ENCODE results near the gene NPHP4. TPM values are rescaled to one million over a fixed set of nuclear protein-coding genes. Genes with fewer than 3 reads are reported as not detected.

The NPHP4 gene
- total and polyA plus RNA-seq, 7 donors = 1.3 to 2.8 (median 1.8) TPM

DNA sequence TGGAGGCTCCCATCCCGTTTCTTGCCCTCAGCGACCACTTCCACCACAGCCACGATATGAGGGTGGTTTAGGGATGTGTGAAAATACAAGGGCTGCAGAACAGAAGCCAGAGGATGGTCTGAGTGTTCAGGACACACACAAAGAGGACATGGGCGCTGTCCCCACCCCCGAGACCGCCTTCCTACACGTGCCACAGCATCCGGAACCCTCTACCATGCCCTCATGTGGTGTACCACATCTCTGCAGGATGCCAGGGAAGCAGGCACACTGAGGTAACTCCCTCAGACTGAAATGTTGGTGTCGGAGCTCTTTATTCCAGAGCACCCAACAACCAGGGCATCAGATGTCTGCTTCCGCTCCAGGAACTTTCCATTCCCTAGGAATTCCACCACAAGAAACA, 23.1 kb downstream of the NPHP4 start:
- peaks cover 0 to 9% of the 10 kb centered on the region in 2 donors for H3K36me3 ChIP-seq (ENCODE audit: insufficient read depth in 1 of 2, low read depth in 1 of 2)
- peak in 1 of 2 donors; percentile 6 for DNase-seq
- TF ChIP-seq, protein P1, sequence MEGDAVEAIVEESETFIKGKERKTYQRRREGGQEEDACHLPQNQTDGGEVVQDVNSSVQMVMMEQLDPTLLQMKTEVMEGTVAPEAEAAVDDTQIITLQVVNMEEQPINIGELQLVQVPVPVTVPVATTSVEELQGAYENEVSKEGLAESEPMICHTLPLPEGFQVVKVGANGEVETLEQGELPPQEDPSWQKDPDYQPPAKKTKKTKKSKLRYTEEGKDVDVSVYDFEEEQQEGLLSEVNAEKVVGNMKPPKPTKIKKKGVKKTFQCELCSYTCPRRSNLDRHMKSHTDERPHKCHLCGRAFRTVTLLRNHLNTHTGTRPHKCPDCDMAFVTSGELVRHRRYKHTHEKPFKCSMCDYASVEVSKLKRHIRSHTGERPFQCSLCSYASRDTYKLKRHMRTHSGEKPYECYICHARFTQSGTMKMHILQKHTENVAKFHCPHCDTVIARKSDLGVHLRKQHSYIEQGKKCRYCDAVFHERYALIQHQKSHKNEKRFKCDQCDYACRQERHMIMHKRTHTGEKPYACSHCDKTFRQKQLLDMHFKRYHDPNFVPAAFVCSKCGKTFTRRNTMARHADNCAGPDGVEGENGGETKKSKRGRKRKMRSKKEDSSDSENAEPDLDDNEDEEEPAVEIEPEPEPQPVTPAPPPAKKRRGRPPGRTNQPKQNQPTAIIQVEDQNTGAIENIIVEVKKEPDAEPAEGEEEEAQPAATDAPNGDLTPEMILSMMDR (IDR thresholded peaks at IDR 0.05) = no peak

DNA sequence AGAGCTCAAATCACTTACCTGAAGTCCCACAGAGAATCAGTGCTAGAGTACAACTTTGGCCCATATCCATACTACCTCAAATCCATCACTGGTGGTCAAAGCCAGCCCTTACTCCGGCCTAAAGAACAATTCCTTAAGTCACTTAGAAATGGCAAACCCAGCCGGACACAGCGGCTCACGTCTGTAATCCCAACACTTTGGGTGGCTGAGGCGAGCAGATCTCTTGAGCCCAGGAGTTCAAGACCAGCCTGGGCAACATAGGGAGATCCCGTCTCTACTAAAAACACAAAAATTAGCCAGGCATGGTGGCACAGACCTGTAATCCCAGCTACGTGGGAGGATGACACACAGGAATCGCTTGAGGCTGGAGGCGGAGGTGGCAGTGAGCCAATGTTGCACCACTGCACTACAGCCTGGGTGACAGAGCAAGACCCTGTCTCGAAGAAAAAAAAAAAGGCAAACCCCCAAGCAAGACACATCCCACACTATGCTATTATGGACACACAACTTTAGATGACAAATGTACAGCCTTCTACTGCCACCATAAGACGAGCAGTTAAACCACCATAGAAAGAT, 24.0 kb downstream of the NPHP4 start:
- Histone ChIP-seq H3K9me3 (no peaks in the 10 kb centered on the region), H3K4me3 (no peak overlapping the region), H3K27ac (no peak overlapping the region), H3K27me3 (ENCODE audit: insufficient read depth in 3 of 3, low read length in 2 of 3) (no peaks in the 10 kb centered on the region), H3K36me3 (ENCODE audit: insufficient read depth in 1 of 2, low read depth in 1 of 2) (peaks cover 0 to 9% of the 10 kb centered on the region in 2 donors), H3K4me1 (no peaks in the 10 kb centered on the region)
- intact Hi-C loops (cut with DNase I) = no loop called here
- TF ChIP-seq, protein P1 (IDR thresholded peaks at IDR 0.05) = no peak
- no peak for ATAC-seq
- 89 to 94% (median 91%) methylated on average over 11 of the region's 11 CpGs for WGBS, 3 donors
- no peak for DNase-seq

More for the DNA sequence above, 23.1 kb downstream of the NPHP4 start:
- intact Hi-C loops (cut with DNase I) = no loop called here
- no peak overlapping the region for H3K4me3 ChIP-seq
- no peaks in the 10 kb centered on the region for H3K27me3 ChIP-seq (ENCODE audit: insufficient read depth in 3 of 3, low read length in 2 of 3)
- no peak for ATAC-seq
- no peaks in the 10 kb centered on the region for H3K9me3 ChIP-seq
- H3K4me1 ChIP-seq = no peaks in the 10 kb centered on the region
- H3K27ac ChIP-seq = no peak overlapping the region
- 92 to 95% (median 94%) methylated on average over 10 of the region's 10 CpGs for WGBS, 3 donors

DNA sequence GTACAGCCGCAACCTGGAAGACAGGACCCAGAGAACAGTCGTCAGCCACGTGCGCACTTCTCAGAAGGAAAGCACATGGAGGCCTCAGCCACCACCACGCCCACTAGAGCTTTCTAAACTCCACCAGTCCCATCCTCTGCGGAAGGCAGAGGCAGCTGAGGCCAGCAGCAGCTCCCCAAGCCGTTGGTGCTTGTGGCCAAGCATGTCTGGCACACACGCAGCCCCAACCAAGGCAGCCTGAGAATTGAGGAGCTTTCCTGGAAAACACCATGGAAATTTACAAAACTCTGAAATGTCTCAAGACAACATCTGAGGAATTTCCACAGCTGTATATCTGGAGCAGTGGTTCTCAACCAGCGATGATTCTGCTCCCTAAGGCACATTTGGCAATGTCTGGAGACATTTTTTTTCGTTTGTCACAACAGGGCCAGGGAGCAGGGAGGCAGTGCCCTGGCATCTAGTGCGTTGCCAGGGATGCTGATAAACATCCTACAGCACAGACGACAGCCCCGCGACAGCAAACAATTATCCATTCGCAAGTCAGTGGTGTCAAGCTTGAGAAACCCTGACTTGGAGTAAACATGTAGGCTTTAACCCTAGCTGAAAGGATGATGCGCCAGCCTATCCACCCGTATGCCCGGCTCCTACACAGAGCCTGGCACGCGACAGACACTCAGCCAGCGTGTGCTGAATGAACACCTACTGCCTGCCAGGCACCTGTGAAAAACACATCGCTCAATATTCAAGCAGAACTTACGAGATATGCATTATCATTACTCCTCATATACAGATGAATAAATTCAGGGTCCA, 24.7 kb downstream of the NPHP4 start:
- Histone ChIP-seq H3K27ac (no peak overlapping the region), H3K9me3 (no peaks in the 10 kb centered on the region), H3K36me3 (ENCODE audit: insufficient read depth in 1 of 2, low read depth in 1 of 2) (peaks cover 0 to 9% of the 10 kb centered on the region in 2 donors), H3K4me1 (no peaks in the 10 kb centered on the region), H3K4me3 (no peak overlapping the region), H3K27me3 (ENCODE audit: insufficient read depth in 3 of 3, low read length in 2 of 3) (no peaks in the 10 kb centered on the region)
- intact Hi-C loops (cut with DNase I) = no loop called here
- TF ChIP-seq, protein P1 (IDR thresholded peaks at IDR 0.05) = no peak
- 77 to 83% (median 82%) methylated on average over 23 of the region's 23 CpGs for WGBS, 3 donors
- peak in 3 of 4 donors; percentile 52 to 65 (median 54) for ATAC-seq
- DNase-seq = peak; percentile 64 to 77

DNA sequence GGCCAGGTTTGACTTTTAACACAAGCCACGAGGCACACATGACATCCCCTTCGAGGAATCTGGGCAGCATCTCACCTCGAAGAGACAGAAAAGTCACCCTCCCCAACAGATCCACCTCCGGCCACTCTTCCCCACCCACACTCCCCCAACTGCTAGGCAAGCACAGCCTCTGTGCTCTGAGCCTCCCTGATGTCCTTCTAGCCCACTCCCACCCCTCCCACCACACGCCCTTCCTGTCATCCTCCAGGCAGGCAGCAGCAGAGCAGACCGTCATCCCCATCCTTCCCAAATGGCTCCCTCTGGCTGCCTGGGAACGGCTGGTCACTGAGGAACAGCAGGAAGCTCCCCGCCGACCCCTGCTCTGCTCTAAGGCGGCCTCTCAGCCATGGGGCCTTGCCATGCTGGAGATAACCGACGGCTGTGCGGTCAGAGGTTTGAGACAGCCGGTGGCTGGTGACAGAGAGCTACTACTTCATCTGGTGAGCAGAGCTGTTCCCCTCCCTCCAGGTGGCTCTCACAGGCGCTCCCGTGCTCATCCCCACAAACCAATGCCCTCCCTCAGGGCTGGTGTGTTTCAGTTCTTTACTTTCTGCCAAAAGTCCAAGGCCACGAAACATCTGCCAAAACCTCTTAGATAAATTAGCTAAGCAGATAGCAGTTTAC, 25.6 kb downstream of the NPHP4 start:
- Histone ChIP-seq H3K4me1 (no peaks in the 10 kb centered on the region), H3K9me3 (no peaks in the 10 kb centered on the region), H3K27me3 (ENCODE audit: insufficient read depth in 3 of 3, low read length in 2 of 3) (no peaks in the 10 kb centered on the region), H3K27ac (no peak overlapping the region), H3K36me3 (ENCODE audit: insufficient read depth in 1 of 2, low read depth in 1 of 2) (peaks cover 0 to 11% of the 10 kb centered on the region in 2 donors), H3K4me3 (no peak overlapping the region)
- ATAC-seq (no peak), DNase-seq (no peak)
- intact Hi-C loops (cut with DNase I) = no loop called here
- 80 to 86% (median 82%) methylated on average over 17 of the region's 17 CpGs for WGBS, 3 donors
- TF ChIP-seq, protein P1 (IDR thresholded peaks at IDR 0.05) = no peak
